Heart right ventricle (tissue), 16 donors: ENCODE measurements around the gene EPHX1. TPM values are rescaled to one million over a fixed set of nuclear protein-coding genes. Genes with fewer than 3 reads are reported as not detected.
A peak's percentile ranks its signal among the peaks of the same experiment; 100 is the strongest.

Experiments
- ATAC-seq, 8 donors: fragments of 200-7000 bp; cut with Tn5 transposase; one replicate each; pipeline ENCODE4 v1.9.1; 2020; ENCODE audit warnings: mild to moderate bottlenecking in 8 of 8, moderate library complexity in 8 of 8, moderate number of reproducible peaks in 1 of 8
- DNase-seq, 2 donors: peaks; one replicate each; pipeline ENCODE4 v3.0.0-alpha.2; 2020
- H3K27ac ChIP-seq, 10 donors: fragments of 200-600 bp; sonication (generic) in 2 of 10; one replicate each; pipeline versions ENCODE4 v1.5.0 to v1.8.0; 2020 to 2022; ENCODE audit warnings: mild to moderate bottlenecking in 3 of 10
- H3K27me3 ChIP-seq, 7 donors: fragments of 200-600 bp; one replicate each; pipeline ENCODE4 v1.8.0; 2021 to 2022; ENCODE audit warnings: mild to moderate bottlenecking in 2 of 7
- H3K36me3 ChIP-seq, 9 donors: fragments of 200-600 bp; sonication (generic) in 1 of 9; one replicate each; pipeline versions ENCODE4 v1.5.0 to v1.8.0; 2020 to 2022; ENCODE audit warnings: mild to moderate bottlenecking in 2 of 9
- H3K4me1 ChIP-seq, 9 donors: fragments of 200-600 bp; sonication (generic) in 1 of 9; one replicate each; pipeline versions ENCODE4 v1.5.0 to v1.8.0; 2020 to 2022; ENCODE audit warnings: mild to moderate bottlenecking in 4 of 9
- H3K4me3 ChIP-seq, 10 donors: fragments of 200-600 bp; sonication (generic) in 2 of 10; one replicate each; pipeline versions ENCODE4 v1.5.0 to v1.8.0; 2020 to 2022; ENCODE audit warnings: mild to moderate bottlenecking in 7 of 10, moderate library complexity in 2 of 10
- H3K9me3 ChIP-seq, 11 donors: fragments of 200-600 bp in 10 of 11; sonication (generic) in 2 of 11; one replicate each; pipeline versions ENCODE4 v1.5.0 to v1.8.0; 2013 to 2022; ENCODE audit warnings: mild to moderate bottlenecking in 2 of 11, control low read depth in 1 of 11, moderate library complexity in 1 of 11
- CTCF ChIP-seq, 9 donors: fragments of 200-600 bp; sonication (generic) in 2 of 9; IDR thresholded peaks; one replicate each; pipeline versions ENCODE4 v1.5.0 to v1.8.0; 2021 to 2022; ENCODE audit warnings: antibody characterized with exemption in 9 of 9, mild to moderate bottlenecking in 5 of 9, moderate library complexity in 1 of 9
- WGBS, 2 donors: extraction: QIAGEN DNeasy Blood & Tissue Kit; methylation state at CpG; one replicate each; pipeline ENCODE4 v1.1.7; 2013; ENCODE audit warnings: inconsistent platforms in 1 of 2; 5-methylcytosine and 5-hydroxymethylcytosine counted together
- intact Hi-C, 10 donors: fragments of 100-400 bp; cut with DNase I; formaldehyde crosslinking; loops; one replicate each; pipeline versions ENCODE4 v1.11.1 to v1.14.2; 2022
- polyA plus RNA-seq, 2 donors: library from polyadenylated mRNA; stranded (reverse); fragments of 200-250 nt; gene quantifications; one replicate each; pipeline ENCODE4 v1.2.3, GENCODE V29; 2013
- total RNA-seq, 10 donors: library from RNA; stranded (reverse); fragmentation: NEBNext Ultra II Directional in 3 of 10; extraction: Animal tissue kit (Norgen Biotek cat#: 25700) in 3 of 10; gene quantifications; one replicate each; pipeline versions ENCODE4 v1.2.1 to v1.2.4, GENCODE V29; 2021 to 2023
- donor health status: Arrhythmogenic right ventricular cardiomyopathy.
- donor health status: ischemic (EF 13 %, LVEDD 7.1; RV severe dilation, severe dysfunction).
- donor health status: healthy with polysubstance abuse.
- donor health status: DM: no; HTN: yes; CAD: no.
- donor health status: DM: no; HTN: no; CAD: no.
- donor health status: ischemic (EF 25% LVEDD 6.9; RV normal size, moderate dysfunction).
- donor health status: ischemic (EF 25% LVEDD 5.7; RV mildly dilated, moderate dysfunction).
- donor health status: healthy.
- donor health status: DM: yes; HTN: yes; CAD: no.
- donor health status: Ischemic cardiomyopathy.
- donor health status: ischemic (EF 35%, LVEDD 5.7; RV mildly dilated, moderate dysfunction).
- donor health status: nonischemic (EF 11% LVEDD 7.7; RV severe dilation, severe dysfunction).
- donor health status: DM: yes; HTN: yes; CAD: no.
- donor health status: PGD.
- donor health status: ischemic (EF 29% LVEDD 5.4; RV normal size, mild dysfunction).
- donor health status: nonischemic (EF 23%, LVEDD 6.1; RV moderate dilation, normal function).

Gene EPHX1
- total and polyA plus RNA-seq, 12 donors = 31.5 to 80.8 (median 43.2) TPM

GRCh38 chr1:225842788-225843425 is 33.0 kb downstream of the EPHX1 start:
- Histone ChIP-seq H3K27ac (peak overlapping the region in 1 of 10 donors; percentile 6), H3K36me3 (peaks cover 0 to 98% (median 26%) of the 10 kb centered on the region in 9 donors), H3K4me1 (peaks cover 0 to 18% (median 6%) of the 10 kb centered on the region in 9 donors), H3K27me3 (no peaks in the 10 kb centered on the region), H3K4me3 (no peak overlapping the region), H3K9me3 (no peaks in the 10 kb centered on the region)
- DNase-seq (no peak), ATAC-seq (no peak)
- no peak for TF ChIP-seq CTCF (IDR thresholded peaks at IDR 0.05)
- 90 to 94% methylated on average over 6 of the region's 6 CpGs for WGBS, 2 donors
- intact Hi-C loops = loop anchor here in 4 of 10 donors (2.0 to 10.0 kb wide), 4 partner anchors 32 to 368 kb away; partner anchors contain the start of genes EPHX1 (in 1 of the 4) and SRP9 (in 1 of the 4)

GRCh38 chr1:225843426-225843795 is 33.5 kb downstream of the EPHX1 start:
- Histone ChIP-seq H3K27ac (no peak overlapping the region), H3K36me3 (peaks cover 0 to 98% (median 26%) of the 10 kb centered on the region in 9 donors)

GRCh38 chr1:225844236-225845061 is 34.5 kb downstream of the EPHX1 start:
- DNase-seq (no peak), ATAC-seq (peak in 1 of 8 donors; percentile 4)
- H3K4me3 ChIP-seq = no peak overlapping the region
- H3K36me3 ChIP-seq = peaks cover 0 to 99% (median 24%) of the 10 kb centered on the region in 9 donors
- 85 to 90% methylated on average over 18 of the region's 18 CpGs for WGBS, 2 donors
- intact Hi-C loops = loop anchor here (1.0 to 10.0 kb wide), 7 partner anchors 32 to 372 kb away; partner anchors contain the start of genes SRP9 (in 8 of the 10) and EPHX1 (in 4 of the 10)
- H3K27me3 ChIP-seq = no peaks in the 10 kb centered on the region
- no peak for TF ChIP-seq CTCF (IDR thresholded peaks at IDR 0.05)
- H3K9me3 ChIP-seq = no peaks in the 10 kb centered on the region
- H3K4me1 ChIP-seq = peaks cover 0 to 30% (median 12%) of the 10 kb centered on the region in 9 donors
- peak overlapping the region in 1 of 10 donors; percentile 7 for H3K27ac ChIP-seq

More at GRCh38 chr1:225843426-225843795, 33.5 kb downstream of the EPHX1 start:
- peaks cover 0 to 22% (median 7%) of the 10 kb centered on the region in 9 donors for H3K4me1 ChIP-seq
- no peaks in the 10 kb centered on the region for H3K27me3 ChIP-seq
- no peaks in the 10 kb centered on the region for H3K9me3 ChIP-seq
- no peak for DNase-seq
- intact Hi-C loops = loop anchor here in 4 of 10 donors (2.0 to 10.0 kb wide), 4 partner anchors 33 to 369 kb away; partner anchors contain the start of genes EPHX1 (in 1 of the 4) and SRP9 (in 1 of the 4)
- ATAC-seq = no peak
- no peak overlapping the region for H3K4me3 ChIP-seq
- 82 to 86% methylated on average over 6 of the region's 6 CpGs for WGBS, 2 donors
- TF ChIP-seq CTCF (IDR thresholded peaks at IDR 0.05) = no peak

- no peak for ATAC-seq
- intact Hi-C loops = loop anchor here (1.0 to 10.0 kb wide), 7 partner anchors 33 to 373 kb away; partner anchors contain the start of genes SRP9 (in 8 of the 10) and EPHX1 (in 4 of the 10)
- no peak for DNase-seq
- Histone ChIP-seq H3K4me3 (no peak overlapping the region), H3K27me3 (no peaks in the 10 kb centered on the region), H3K36me3 (peaks cover 0 to 96% (median 17%) of the 10 kb centered on the region in 9 donors), H3K27ac (peak overlapping the region in 4 of 10 donors; percentile 7 to 38 (median 21)), H3K4me1 (peaks cover 0 to 37% (median 17%) of the 10 kb centered on the region in 9 donors), H3K9me3 (no peaks in the 10 kb centered on the region)
- WGBS, 2 donors = 92% methylated on average over 14 of the region's 14 CpGs
- no peak for TF ChIP-seq CTCF (IDR thresholded peaks at IDR 0.05)
Measured at GRCh38 chr1:225845097-225845496, 35.2 kb downstream of the EPHX1 start.
